ENCODE results near the gene PTPN18. TPM values are rescaled to one million over a fixed set of nuclear protein-coding genes. Genes with fewer than 3 reads are reported as not detected.

Gene PTPN18
- total RNA-seq, 1 donor from 2014 or later: 21.1 TPM

DNA sequence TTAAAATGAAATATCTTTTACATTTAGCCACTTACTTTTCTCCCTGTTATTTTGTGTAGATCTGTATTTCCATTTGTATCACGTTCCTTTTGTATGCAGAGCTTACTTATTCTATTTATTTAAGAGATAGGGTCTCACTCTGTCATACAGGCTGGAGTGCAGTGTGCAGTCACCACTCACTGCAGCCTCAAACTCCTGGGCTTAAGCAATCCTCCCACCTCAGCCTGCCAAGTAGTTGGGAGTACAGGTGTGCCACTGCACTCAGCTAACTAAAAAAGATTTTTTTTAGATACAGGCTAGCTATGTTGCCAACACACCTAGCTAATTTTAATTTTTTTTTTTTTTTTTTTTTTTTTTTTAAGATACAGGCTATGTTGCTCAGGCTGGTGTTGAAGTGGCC is 10.9 kb downstream of the PTPN18 start:
- no peak for DNase-seq

DNA sequence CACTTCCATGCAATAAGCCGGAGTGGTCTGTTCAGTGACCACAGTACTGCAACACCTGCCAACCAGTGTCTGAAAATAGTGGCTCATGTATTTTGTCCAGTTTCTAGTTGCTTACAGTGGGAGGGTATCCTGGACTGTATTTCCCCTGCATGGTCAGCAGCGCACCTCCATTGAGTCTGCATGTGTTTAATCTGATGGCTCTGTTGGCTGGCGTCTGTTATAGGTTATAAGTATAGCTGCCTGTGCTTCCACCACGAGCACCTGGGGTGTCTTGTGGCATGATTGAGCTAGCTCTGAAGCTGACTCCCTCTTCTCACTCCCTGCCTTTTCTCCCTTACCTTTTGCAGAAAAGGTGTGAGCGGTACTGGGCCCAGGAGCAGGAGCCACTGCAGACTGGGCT is 12.9 kb downstream of the PTPN18 start:
- DNase-seq: no peak

DNA sequence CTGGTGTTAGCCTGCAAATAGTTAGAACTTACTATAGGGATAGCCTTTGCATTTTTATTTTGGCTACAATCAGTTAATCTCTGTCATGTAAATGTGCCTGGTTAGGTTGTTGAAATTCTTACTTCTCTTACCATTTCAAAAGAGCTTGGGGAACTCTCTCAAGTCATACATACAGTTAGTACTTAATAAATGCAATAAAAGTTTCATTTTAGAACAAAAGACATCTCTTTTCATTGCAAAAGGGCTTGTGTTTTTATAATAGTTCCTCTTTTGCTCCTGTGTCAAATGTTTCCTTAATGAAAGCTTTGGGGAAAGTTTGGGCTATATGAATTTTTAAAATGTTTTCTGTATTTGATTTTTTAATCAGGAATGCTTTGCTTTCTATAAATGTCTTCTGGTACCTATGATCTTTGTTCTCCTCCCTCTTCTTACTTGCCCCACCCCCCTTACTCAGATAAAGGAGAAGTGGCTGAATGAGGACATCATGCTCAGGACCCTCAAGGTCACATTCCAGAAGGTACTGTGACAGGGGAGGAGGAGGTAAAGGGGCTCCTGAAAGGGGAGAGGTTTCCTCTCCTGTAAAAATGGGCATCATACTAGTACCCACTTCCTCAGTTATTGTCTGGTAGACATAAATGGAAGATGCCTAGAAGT is 13.6 kb downstream of the PTPN18 start:
- DNase-seq: no peak

DNA sequence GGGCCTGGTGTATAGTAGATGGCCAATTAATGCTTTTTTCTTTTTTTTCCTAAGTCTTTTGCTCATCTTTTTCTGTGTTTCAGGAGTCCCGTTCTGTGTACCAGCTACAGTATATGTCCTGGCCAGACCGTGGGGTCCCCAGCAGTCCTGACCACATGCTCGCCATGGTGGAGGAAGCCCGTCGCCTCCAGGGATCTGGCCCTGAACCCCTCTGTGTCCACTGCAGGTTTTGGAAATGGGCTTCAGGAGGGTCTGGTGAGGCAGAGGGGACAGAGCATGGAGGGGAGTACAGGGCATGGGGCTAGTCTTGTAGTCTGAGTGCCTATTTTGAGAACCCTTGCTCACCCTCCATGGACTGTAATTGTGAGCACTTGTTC is 14.1 kb downstream of the PTPN18 start:
- DNase-seq: no peak

DNA sequence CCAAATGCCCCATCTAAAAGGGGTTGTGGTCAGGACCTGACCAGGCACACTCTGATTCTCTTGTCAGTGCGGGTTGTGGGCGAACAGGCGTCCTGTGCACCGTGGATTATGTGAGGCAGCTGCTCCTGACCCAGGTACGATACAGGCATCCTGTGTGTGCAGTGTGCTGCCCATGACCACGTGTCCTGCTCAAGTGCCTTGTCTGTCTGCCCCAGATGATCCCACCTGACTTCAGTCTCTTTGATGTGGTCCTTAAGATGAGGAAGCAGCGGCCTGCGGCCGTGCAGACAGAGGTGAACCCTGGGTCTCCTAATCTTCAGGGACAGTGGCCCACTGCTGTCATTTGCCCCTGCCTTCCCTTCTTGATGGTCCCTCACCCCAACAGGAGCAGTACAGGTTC is 14.6 kb downstream of the PTPN18 start:
- no peak for DNase-seq

DNA sequence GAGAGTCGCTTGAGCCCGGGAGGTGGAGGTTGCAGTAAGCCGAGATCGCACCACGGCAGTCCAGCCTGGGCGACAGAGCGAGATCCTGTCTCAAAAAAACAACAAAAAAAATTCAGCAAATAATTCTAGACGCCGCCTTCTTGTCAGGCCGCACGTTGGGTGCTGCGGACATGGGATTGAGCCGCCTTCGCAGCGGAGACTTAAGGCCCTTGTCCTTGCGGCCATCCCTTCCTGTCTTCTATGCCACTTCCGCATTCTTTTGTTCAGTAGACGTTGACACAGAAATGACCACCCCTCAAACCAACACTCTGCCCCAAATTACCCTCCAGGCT is 15.8 kb downstream of the PTPN18 start:
- no peak for DNase-seq

DNA sequence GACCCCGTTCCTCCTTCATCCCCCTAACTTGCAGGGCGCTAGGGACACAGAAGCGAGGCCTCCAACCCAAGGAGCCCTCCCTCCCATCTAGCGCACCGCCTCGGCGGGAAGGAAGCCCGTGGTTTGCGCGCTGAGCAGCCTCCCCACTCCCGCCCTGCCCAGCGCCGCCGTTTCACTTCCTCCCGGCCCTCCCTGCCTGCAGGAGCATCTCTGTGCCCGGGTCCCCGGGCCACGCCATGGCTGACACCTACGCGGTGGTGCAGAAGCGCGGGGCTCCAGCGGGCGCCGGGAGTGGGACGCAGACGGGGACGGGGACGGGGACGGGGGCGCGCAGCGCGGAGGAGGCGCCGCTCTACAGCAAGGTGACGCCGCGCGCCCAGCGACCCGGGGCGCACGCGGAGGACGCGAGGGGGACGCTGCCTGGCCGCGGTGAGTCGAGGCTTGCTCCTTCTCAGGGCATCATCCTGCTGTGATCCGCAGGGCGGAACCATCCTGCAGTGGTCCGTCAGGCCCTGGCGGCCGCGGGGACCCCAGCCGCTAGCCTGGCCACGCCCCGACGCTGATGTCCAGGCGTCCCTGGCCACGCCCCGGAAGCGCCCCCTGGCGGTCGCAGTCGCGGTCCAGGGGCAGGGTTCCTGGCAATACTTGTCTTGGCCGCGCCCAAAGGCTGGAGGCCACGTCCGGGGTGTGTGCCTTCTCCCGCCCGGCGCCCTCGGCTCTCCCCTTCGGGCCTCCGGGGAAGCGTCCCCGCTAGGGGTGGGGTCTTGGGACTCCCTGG is 16.4 kb downstream of the PTPN18 start:
- DNase-seq: peak; percentile 94

DNA sequence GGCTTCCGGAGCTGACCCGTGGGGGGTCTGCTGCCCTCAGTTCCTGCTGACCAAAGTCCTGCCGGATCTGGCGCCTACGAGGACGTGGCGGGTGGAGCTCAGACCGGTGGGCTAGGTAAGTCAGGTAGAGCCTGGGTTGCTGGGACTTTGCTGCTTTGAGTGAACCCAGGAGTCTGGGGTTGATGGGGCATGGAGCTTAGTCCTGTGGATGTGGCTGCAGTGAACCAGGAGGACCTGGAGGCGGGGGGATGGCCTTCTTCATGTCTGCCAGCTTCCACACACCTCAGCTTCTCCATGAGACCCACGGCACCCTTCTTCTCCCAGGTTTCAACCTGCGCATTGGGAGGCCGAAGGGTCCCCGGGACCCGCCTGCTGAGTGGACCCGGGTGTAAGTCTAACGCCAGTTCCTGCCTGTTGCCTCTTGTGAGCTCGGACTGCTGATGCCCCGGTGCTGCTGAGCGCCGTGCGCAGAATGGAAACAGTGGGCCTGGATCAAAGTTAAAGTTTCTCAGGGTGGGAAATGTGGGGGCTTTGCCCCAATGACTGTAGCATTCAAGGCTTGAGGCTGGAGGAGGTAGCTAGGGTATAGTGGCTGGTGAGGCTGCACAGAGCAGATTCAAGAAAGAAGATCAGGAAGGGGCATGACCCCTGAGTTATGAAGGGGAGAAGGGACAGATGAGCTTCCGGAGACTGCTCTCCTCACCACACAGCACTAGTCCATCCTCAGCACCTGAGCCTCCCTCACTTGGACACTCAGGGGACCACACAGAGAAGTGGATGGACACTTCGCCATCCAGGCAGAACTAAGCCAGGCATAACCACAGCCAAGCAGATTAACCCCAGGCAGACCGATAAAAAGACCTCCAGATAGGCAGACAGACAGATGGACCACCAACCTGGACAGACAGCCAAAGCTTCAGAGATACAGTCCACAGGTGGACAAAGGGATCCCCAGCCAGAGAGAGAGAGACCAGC is 17.3 kb downstream of the PTPN18 start:
- DNase-seq: no peak

DNA sequence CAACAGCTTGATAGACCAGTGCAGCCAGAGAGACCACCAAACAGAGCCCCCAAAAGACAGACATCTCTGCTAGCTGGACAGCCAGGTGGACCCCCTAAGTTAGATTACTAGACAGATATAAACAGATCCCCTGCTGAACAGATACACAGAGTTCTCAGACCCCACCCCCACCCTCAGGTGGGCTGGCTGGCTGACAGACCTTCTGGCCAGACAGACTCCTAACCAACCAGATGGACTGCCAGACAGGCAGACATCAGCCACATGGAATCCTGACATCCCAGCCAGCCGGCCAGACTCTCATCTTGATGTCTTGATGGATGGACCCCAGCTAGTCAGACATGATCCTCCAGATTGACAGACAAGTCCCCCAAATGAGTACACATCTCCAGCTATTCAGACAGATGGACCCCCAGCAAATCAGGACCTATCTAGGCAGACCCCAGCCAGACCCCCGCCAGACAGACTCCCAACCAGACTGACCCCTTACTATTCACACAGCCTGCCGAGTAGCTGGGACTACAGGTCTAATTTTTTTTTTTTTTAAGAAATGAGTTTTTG is 18.0 kb downstream of the PTPN18 start:
- DNase-seq: no peak

DNA sequence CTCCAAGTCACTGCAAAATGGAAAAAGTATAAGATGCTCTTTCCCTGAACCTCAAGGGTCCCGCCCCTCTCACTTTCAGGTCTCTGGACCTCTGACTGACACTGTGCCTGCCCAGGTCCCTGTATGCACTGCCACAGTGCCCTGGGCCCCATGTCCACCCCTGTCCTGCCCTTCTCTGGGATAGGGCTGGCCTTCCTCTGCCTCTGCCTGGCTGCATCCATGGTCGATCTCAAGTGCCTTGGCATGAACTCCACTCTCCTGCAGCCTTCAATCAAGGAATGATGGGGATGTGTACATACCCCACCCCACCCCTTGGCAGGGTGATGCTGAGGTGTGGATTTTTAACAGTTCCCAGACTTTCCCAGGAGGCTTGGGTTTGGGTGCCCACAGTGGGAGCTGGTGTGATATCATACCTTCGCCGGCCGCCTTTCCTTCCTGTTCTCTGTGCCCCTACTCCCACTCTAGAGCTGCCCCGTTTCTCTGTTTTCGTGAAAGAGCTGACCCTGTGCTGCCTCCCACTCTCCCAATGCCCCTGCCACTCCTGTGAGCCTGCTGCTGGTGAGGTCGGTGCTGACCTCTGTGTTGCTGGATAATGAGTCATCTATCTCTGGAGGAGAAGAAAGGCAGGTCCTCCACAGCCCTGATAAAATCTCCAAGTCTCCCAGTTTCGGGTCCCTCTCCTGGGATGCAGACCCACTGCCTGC is 18.9 kb downstream of the PTPN18 start:
- DNase-seq: no peak

DNA sequence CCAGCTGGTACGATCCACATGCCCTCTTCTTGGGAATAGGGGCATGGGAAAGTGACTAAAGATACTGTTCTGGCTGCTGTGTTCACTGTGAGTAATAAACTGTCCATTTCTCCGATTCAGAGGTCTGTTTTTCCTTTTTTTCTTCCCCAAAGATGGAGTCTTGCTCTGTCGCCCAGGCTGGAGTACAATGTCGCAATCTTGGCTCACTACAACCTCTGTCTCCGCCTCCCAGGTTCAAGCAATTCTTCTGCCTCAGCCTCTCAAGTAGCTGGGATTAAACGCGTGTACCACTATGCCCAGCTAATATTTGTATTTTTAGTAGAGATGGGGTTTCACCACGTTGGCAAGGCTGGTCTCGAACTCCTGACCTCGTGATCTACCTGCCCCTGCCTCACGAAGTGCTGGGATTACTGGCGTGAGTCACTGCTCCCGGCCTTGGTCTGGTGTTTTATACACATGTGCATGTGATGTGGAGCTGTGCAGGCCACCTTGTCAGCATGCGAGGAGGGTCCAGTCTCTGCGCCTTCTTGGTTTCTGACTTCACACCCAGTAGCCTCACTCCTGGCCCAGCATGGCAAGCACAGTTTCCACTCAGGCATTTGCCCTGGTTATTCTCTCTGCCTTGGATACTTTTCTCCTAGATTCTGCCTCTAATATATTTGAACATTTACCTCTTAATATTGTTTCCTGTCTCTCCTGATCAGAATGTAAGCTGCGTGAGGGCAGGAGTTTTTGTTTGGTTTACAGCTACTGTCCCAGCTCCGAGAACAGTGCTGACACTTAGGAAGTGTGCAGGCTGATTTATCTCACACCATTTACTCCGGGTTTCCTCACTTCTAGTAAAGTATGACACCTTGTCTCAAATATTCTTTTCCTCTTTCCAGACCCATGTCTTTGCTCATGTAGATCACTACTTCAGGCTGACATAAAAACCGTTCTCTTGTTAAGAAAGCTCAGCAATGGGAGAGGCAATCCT is 19.7 kb downstream of the PTPN18 start:
- no peak for DNase-seq

DNA sequence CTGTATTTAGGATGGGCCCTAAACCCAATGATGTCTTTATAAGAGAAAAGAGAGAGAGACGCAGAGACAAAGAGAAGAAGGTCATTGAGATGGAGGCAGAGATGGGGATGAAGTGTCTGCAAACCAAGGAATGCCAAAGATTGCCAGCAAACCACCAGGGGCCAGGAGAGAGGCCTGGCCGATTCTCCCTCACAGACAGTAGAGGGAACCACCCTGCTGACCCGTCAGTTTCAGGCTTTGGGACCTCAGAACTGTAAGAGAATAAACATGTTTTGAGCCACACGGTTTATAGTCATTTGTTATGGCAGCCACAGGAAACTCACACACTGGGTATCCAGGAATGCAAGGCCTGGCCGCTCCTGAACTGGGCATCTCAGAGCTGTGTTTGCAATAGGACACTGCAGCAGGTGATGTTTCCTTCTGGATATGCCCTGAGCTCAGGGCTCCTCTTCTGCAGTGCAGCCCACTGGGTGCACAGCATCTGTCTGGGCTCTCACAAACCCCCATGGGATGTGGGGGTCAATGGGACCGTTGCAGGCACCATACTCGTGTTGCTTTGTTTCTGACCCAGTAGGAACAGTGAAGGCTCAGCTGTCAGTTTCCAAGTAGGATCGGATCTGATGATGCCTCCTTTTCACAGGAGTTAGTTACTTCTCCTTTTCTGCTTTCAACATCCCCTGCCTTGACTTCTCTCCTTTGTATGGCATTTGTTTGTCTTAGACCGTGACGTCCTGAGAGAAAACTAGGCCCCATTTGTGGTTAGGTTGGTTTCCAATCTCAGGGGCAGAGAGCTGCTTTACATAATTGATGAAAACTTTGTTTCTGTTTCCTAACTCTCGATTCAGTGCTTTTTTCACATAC is 20.8 kb downstream of the PTPN18 start:
- no peak for DNase-seq

DNA sequence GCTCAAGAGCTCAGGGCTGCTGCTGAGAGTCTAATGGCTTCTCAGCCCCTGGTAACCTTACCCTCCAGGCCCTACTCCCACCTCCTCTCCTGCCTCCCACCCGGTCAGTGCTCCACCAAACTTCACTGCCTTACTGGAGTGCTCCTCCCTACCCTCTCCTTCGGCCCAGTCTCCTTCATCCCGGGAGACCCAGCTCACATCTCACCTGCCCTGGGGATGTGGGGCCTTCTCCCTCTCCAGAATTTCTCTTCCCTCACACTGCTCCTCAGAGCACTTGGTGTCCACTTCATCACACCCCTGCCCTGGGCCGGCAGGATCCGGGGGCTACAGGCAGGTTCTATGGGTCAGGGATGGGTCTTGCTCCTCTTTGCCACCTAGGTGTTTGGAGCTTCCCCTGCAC is 21.6 kb downstream of the PTPN18 start:
- DNase-seq: no peak

DNA sequence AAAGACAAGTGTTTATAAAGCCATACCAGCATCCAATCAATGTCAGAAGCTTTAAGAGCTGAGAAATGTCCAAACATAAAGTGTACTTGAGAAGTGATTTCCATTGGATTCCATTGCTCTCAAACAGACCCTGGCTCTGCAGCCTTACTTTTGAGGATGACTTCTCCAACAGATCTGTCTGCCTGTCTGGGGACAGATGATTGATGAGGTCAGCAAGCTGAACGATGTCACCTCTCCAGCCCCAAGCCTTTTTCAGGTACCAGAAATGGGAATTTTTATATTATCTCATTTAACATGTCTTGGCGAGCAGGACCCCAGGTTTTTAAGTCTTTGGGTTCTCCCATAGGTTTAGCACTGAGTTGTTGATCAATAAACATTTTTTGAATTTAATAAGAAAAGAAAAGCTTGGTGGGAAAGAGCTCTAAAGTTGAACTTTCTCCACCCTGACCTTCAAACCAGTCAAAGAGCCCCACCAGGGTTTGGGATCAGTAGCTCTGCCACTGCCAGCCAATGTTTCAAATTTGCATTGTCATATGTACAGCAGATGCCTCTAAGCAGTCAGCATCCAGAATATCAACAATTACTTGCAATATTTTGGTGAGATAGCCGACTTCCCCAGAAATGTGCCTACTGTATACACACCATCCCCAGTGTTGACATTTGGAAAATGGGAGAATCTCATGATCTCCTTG is 22.5 kb downstream of the PTPN18 start:
- no peak for DNase-seq

DNA sequence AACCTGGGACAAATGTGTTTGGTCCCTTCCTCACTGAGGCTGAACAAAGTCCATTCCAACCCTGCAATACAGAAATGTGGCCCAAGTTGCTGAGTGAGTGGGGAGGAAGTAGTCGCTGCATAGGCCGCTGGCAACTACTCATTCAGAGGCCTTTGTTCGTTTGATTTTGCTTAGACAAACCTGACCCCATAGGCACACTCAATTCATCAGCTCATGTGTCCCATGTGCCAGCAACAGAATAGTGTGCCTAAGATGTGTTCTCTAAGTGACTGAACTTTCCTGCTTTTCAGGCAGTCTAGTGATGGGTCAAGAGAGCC is 23.0 kb downstream of the PTPN18 start:
- no peak for DNase-seq

DNA sequence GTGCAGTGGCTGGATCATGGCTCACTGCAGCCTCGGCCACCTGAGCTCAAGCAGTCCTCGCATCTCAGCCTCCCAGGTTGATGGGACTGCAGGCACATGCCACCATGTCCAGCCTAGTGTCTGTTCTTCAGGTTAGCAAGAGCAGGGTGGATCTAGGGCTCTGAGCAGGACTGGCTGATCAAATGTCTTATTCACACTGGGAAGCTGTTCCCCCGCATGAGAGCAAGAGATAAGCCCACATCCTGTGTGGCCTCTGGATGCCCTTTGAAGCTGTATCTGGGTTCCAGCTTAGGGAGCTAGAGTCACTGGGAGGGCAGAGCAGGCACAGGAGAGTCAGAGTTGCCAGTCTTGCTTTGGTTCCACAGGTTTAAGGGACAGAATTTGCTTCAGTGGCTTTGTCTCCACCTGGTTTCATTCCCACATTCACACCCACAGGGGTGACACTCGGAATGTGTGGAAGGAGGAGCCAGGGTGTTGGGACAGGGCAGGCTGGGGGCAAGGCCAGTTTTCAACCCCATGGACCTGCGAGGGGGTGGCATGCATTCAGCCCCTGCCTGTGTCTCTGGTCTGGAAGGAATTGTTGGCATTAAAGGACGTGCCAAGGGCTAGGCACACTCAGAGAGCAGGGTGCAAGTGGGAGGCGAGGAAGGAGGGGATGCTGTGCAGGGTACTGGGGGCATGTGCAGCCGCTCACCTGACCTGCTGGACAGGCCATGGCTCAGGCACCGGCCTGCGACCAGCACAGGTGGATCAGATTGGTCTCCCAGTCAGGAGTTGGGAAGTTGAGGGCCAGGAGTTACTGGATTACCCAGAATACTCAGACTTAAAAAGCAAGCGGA is 24.5 kb downstream of the PTPN18 start:
- DNase-seq: no peak

DNA sequence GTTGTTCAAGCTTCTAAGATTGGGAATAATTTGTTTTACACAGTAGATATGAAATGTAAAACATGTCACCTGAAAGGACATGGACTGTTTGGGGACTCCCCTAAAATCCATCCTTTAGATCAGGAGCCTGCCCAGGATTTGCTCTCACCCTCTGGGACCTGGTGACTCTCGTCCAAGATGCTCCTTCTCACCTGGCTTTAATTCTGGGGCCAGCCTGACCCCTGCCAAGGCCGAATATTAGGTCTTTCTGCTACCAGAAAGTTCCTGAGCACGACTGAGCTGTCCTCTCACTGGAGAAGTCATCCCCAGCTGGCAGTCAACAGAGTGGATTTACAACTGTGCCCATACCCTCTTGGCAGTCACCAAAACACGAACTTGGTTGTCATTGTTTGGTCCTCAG is 25.3 kb downstream of the PTPN18 start:
- no peak for DNase-seq

DNA sequence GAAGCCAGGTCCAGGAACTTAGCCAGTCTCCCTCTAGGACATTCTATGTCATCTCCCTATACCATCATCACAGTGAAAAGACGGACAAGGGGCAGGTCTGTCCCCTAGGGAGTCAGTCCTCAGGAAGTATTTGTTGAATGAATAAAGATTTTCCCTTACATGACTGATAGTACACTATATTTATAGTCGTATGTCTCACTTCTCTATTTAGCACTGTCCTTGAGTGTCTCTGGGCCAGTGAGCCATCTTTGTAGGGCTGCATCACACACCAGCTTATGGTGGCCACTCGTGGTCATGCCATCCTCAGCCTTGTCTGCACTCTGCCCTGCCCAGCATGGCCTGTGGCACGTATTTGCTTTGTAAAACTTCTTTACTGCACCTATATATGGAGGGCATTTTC is 25.8 kb downstream of the PTPN18 start:
- DNase-seq: no peak
